Activated CD4-positive, alpha-beta T cell treated with anti-CD3 and anti-CD28 coated beads, Interleukin-2, Interleukin-4, amounts not matched to agents 100 ng/mL and 50 ng/mL, durations not matched to agents 16 hours and 8 hours (primary cell): ENCODE data around the gene DENND6A.
"Not testable (repeated sequence)": the region's sequence is repeated elsewhere in the genome, so short reads cannot be mapped to it uniquely, and the experiment has no call there.

Experiments used
- DNase-seq: peaks from one replicate; pipeline ENCODE4 v3.0.0-alpha.2; 2020; ENCODE audit warnings: low spot score

The DENND6A gene

GRCh38 chr3:57692396-57693147, at the start of gene DENND6A:
DENND6A (minus strand) TSS chr3:57693077; CDS start chr3:57693018, 59 bp downstream.
- DNase-seq: peak; percentile 95

GRCh38 chr3:57740027-57740426, 47.1 kb upstream of the DENND6A start:
- no peak for DNase-seq

GRCh38 chr3:57738391-57738790, 45.5 kb upstream of the DENND6A start:
- no peak for DNase-seq

- DNase-seq: no peak
These were observed 45.0 kb upstream of the DENND6A start for GRCh38 chr3:57737840-57738239.

- no peak for DNase-seq
These were observed 42.5 kb upstream of the DENND6A start for GRCh38 chr3:57735405-57735804.

- no peak for DNase-seq
These were observed 40.9 kb upstream of the DENND6A start for GRCh38 chr3:57733790-57734189.

- DNase-seq: no peak
These were observed 38.4 kb upstream of the DENND6A start for GRCh38 chr3:57731311-57731710.

GRCh38 chr3:57730682-57731081, 37.8 kb upstream of the DENND6A start:
- DNase-seq: no peak

GRCh38 chr3:57729334-57730045, 36.6 kb upstream of the DENND6A start:
- DNase-seq: no peak

GRCh38 chr3:57727106-57727505, 34.2 kb upstream of the DENND6A start:
- no peak for DNase-seq

GRCh38 chr3:57726397-57726796, 33.5 kb upstream of the DENND6A start:
- no peak for DNase-seq

- no peak for DNase-seq
These were observed 25.2 kb upstream of the DENND6A start for GRCh38 chr3:57718118-57718517.

GRCh38 chr3:57717205-57717868, 24.5 kb upstream of the DENND6A start:
- DNase-seq: no peak

- DNase-seq: no peak
These were observed 22.8 kb upstream of the DENND6A start for GRCh38 chr3:57715686-57716085.

- DNase-seq: no peak
These were observed 16.7 kb upstream of the DENND6A start for GRCh38 chr3:57709559-57709958.

- no peak for DNase-seq
These were observed 16.2 kb upstream of the DENND6A start for GRCh38 chr3:57709031-57709430.

GRCh38 chr3:57706462-57706861, 13.6 kb upstream of the DENND6A start:
- DNase-seq: no peak

GRCh38 chr3:57705351-57705750, 12.5 kb upstream of the DENND6A start:
- DNase-seq: not testable (repeated sequence)

GRCh38 chr3:57701781-57702180, 8.9 kb upstream of the DENND6A start:
- DNase-seq: no peak

- DNase-seq: no peak
These were observed 7.9 kb upstream of the DENND6A start for GRCh38 chr3:57700737-57701136.

GRCh38 chr3:57699591-57699990, 6.7 kb upstream of the DENND6A start:
- DNase-seq: no peak

- no peak for DNase-seq
These were observed 4.0 kb upstream of the DENND6A start for GRCh38 chr3:57696801-57697321.

- DNase-seq: no peak
These were observed 1.3 kb upstream of the DENND6A start for GRCh38 chr3:57694146-57694545.
